HG03139 (cell line): ENCODE data around the gene EXOC3L2.
"Not testable (repeated sequence)": the region's sequence is repeated elsewhere in the genome, so short reads cannot be mapped to it uniquely, and the experiment has no call there.

Experiments
- ATAC-seq: cut with Tn5 transposase; IDR thresholded peaks from one replicate; pipeline ENCODE4 v1.9.1; 2021; ENCODE audit not compliant: unreplicated experiment

EXOC3L2 gene

DNA sequence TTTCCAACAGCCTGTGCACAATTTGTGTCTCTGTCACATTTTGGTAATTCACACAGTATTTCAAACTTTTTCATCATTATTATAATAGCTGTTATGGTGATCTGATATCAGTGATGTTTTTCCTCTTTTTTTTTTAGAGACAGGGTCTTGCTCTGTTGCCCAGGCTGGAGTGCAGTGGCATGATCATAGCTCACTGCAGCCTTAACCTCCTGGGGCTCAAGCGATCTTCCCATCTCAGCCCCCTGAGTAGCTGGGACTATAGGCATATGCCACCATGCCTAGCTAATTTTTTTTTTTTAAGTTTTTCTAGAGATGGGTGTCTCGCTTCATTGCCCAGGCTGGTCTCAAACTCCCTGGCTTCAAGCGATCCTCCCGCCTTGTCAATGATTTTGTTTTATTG is 11.6 kb upstream of the EXOC3L2 start:
- no peak for ATAC-seq

DNA sequence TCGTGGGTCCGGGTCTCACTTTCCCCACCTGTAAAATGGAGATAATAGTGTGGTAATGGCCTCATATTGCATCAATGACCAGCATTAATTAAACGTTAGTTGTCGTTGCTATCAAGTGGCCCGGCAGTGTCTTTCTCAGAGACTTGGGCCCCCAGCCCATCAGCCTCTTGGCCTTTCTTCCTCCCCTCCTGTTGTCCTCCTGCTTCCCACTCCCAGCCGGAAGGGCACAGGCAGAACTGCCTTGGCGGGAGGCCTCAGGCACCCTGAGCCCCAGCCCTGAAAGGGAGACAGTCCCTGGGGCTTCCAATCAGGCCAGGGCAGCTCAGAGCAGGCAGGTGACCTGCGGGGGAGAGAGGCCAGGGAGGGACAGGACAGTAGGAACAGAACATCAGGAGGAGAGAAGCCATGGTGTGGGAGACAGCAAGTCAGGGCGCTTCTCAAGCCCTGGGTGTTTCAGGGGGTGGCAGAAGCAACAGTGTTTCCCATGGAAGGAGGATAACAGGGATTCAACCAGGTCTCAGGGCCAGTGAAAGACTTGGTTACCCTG is 10.5 kb upstream of the EXOC3L2 start:
- no peak for ATAC-seq

DNA sequence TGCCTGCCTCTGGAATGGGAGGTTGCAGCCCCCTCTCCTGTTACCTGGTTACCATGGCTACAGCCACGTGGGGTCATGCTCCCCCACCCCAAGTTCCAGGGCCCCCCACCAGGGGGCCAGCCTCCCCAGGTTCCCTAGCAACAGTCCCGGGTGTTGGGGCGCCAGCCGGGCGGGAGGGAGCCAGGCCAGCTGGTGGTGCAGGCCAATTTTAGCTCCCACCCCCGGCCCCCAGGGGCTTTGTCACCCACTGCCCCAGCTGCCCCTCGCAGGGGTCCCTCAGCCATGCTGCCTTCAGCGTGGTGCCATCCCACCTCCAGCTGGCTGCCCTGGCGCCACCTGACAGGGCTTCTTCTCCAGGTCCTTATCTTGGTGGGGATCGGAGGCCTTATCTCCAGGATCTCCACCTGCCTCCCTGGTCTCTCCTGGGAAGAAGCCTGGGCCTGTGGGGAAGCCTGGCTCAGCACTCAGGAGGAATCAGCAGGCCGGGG is 8.9 kb upstream of the EXOC3L2 start:
- no peak for ATAC-seq

DNA sequence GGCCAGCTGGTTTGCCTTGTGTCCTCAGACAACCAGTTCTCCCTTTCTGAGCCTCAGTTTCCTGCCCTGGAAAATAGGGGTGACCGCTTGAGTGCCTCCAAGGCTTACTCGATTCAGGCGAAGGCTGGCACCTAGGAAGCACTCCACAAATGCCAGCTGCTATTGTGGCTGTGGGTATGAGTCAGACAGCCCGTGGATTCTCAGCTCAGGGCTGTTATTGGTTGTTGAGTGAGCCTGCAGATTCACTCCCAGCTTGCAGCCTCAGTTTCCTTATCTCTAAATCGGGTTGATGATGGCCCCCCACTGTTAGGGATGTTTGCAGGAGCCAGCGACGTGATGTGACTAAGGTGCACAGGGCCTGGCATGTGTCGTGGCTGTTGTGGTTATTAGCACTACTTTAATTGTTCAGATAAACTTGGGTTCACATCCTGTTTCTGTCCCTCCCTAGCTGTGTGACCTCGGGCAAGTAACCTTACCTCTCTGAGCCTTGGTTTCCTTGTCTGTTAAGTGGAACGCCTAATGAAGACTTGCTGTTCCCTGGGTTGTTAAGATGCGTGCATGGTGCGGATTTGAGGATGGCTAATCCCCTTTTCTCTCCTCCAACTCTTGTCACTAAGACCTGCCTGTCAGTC is 8.3 kb upstream of the EXOC3L2 start:
- no peak for ATAC-seq

DNA sequence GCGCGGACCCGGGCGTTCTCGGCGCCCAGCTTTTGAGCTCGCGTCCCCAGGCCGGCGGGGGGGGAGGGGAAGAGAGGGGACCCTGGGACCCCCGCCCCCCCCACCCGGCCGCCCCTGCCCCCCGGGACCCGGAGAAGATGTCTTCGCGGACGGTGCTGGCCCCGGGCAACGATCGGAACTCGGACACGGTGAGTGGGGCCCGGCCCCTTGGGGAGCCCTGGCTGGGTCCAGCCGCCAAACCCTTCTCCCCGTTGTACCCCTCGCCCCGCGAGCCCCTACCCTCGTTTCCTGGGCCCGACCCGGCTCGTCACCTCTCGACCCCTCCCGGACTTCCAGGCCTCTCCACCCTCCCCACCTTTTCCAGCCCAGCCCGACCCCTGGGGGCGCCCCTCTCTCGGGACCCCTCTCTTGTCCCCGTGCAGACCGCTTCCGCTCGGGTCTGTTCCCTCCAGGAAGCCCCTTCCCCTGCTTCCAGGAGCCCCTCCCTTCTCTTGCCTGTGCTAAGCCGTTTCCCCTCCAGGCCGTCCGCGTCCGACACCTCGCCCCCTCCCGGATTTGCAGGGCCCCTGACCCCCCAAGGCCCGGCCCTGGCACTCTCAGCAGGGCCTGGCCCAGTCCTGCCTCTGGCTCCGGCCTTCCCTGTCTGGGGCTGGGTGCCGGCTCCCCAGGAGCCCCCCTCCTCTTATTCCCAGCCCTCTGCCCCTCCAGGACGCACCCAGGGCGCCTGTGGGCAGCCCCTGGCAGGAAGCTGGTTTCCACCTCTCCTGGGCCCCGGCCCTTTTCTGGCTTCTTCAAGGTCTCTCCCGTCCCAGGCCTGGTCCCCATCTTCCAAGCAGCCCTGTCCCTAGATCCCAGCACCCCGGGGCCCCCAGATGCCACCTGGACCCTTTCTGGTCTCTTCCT is 6.5 kb upstream of the EXOC3L2 start:
- no peak for ATAC-seq

DNA sequence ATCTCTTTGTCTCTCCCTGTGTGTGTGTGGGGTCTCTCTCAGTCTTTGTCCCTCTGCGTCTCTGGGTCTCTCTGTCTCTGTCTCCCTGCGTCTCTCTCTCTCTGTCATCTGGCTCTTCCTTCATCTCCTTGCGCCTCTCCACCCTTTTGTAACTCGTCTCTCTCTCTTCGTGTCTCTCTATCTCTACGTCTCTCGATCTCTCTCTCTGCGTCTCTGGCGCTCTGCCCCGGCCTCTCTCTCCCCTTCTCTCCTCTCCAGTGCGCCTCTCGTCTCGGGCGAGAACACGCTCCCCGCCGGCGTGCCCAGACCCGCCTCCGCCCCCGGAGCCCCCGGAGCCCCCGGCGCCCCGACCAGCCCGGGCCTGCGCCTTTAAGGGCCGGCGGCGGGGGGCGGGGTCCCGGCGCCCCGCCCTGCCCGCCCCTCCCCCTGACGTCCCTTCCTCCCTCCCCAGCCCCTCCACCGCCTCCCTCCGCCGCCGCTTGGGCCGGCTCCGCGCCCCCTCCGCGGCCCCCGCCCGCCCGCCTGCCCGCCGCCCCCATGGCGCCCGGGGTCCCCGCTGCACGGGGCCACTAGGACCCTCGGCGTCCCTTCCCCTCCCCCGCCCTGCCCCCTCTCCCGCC is 5.7 kb upstream of the EXOC3L2 start, which contains the start of gene MARK4:
Gene MARK4 (plus strand): TSS at position 440 of the 620 bp plus-strand sequence. CDS start 318 bp downstream, outside the sequence.
- no peak for ATAC-seq

DNA sequence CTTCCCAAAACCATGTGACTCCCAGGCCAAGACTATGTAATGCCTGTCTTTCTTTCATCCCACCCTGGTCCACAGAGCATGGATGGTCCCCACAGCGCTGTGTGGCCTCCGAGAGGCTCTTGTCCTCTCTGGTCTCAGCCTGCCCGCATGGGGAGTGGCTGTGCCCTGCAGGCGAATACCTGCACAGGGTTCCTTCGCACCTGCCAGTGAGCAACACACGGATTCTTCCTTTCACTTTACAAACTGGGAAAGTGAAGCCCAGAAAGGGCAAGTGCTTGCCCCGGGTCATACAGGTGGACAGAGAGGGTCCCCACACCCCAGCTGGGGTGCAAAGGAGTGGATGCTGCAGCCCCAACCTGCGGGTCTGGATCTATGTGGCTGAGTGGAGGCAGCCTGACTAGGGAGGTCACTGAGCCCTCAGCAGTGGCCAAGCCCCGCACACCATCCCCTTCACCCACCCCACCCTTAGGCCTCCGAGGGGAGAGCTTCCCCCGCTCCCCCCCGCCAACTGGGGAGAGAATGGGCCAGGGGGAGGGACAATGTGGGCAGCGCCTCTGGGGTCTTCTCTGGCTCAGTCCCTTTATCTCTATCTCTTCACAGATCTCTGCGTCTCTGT is 5.1 kb upstream of the EXOC3L2 start:
- no peak for ATAC-seq

DNA sequence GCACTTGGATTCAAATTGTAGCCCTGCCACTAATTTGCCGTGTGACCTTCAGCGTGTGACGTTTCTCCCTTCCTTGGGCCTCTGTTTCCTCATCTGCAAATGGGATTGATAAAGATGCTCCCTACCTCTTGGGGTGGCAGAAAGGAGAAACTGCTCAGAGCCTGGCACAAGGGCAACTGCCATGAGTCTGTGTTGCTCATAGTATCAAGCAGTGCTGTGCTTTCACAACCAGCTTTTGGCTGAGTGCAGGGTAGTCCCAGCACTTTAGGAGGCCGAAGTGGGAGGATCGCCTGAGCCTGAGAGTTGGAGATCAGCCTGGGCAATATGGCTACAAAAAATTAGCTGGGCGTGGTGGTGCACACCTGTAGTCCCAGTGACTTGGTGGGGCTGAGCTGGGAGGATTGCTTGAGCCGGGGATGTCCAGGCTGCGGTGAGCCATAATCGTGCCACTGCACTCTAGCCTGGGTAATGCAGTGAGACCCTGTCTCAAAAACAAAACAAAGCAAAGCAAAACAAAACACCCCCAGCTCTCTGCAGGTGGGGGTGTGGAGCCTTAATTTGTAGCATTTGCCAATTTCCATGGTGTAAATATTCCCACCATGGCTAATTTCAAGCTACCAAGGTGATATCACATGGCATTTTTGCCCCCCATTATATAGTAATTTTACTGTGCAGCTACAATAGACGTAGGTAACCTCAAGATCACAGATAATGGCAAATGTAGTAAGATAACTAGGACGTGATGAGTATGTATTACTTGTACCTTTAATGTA is 4.2 kb upstream of the EXOC3L2 start:
- no peak for ATAC-seq

- ATAC-seq: no peak
Observed at GRCh38 chr19:45247136-45247535, 1.9 kb upstream of the EXOC3L2 start.

GRCh38 chr19:45245826-45246225 is 619 bp upstream of the EXOC3L2 start:
- ATAC-seq: no peak

DNA sequence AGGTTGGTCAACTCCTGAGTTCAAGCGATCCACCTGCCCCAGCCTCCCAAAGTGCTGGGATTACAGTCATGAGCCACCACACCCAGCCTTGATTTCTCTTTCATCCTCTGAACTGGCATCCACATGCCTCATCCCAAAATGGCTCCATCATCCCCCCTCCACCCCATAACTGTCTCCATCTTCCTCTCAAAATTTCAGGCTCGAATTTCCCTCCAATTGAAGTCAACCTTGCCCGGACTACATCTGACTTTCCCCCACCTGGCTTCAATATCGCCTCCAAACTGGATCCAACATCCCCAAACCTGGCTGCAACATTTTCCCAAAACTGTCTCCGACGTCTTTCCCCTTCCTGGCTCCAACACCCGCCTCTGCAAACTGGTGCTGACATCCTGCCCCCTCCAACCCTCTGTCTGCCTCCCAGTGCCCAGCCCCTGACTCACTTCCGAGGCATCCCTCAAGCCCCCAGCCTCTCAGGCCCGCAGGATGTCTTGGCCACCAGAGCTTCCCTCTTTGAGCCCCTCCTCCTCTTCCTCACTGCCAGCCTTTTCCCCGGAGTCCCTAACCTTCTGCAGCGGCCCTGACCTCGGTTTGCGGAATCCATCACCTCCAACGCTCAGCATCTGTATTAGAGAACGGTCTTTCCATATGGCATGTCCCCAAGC is 943 bp downstream of the EXOC3L2 start:
- ATAC-seq: no peak

- no peak for ATAC-seq
Observed at GRCh38 chr19:45243144-45243732, 2.0 kb downstream of the EXOC3L2 start.

DNA sequence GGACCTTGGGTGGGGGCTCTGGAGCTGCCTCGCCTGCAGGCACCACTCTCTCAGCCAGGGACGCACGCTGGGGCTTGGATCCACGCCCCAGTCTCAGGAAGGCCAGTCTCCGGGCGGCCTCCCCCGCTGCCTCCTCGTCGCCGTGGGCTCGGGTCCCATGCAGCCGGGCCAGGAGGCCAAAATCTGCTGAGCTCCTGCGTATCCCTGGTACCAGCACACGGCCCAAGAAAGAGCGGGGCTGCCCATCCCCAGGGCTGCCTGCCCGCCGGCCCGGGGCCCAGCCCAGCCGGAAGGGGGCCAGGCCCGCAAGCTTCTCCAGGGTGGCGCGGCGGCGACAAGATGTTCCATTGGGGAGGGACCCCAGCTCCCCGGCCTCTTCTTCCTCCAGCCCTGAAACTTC is 6.7 kb downstream of the EXOC3L2 start:
- ATAC-seq: no peak

GRCh38 chr19:45235485-45235884 is 9.7 kb downstream of the EXOC3L2 start:
- ATAC-seq: no peak

GRCh38 chr19:45234089-45234869 is 10.9 kb downstream of the EXOC3L2 start:
- no peak for ATAC-seq

DNA sequence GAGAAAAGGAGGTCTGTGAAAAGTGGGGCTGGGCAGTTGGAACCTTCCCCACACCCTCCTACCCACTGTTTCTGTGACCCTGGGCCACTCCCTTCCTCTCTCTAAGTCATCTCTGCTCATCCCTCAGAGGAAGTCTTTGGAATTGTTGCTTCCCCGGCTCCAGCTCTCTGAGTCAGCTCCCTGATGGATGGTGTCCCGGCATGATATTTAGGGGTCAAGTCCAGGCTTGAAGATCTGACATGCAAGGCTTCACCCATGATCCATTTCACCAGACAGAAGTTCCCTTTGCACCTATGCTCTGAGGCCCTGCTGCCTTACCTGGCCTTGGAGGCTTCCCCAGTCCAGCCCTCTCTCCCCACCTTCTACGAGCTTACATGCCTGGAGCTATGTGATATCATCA is 13.3 kb downstream of the EXOC3L2 start:
- no peak for ATAC-seq

- ATAC-seq: not testable (repeated sequence)
Observed at GRCh38 chr19:45229056-45229455, 16.2 kb downstream of the EXOC3L2 start.

DNA sequence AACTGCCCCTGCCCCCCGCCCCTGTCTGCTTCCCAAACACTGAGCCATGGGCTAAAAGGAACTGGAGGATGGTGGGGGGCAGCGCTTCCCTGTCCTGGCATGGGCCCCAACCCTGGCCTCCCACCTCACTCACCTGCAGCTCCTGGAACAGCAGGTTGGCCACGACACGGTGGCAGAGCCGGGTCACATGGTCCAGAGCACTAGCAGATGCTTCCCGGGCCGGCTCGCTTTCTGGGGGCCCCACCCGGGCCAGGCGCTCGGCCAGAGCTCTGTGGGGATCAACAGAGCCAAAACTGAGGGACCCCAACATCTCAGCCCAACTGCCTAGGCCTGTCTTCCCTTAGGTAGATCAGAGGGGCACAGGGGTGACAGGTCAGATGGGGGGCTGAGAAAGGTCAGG is 20.6 kb downstream of the EXOC3L2 start:
- no peak for ATAC-seq

DNA sequence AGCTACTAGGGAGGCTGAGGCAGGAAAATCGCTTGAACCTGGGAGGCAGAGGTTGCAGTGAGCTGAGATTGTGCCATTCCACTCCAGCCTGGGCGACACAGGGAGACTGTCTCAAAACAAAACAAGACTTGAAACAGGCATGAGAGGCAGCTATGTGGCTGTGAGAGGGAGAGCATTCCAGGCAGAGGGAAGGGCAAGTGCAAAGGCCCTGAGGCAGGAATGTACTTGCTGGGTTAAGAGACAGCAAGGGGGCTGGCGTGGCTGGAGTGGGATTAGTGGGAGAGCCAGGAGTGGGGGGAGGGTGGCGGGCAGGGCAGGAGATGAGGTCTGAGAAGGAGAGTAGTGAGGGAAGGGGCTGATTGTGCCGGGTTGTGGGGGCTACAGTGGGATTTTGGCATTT is 21.3 kb downstream of the EXOC3L2 start:
- ATAC-seq: no peak
